ENCODE measurements around the gene GADD45GIP1. TPM values are rescaled to one million over a fixed set of nuclear protein-coding genes. Genes with fewer than 3 reads are reported as not detected.

The GADD45GIP1 gene
- total RNA-seq, 1 donor, result 15.2 TPM

DNA sequence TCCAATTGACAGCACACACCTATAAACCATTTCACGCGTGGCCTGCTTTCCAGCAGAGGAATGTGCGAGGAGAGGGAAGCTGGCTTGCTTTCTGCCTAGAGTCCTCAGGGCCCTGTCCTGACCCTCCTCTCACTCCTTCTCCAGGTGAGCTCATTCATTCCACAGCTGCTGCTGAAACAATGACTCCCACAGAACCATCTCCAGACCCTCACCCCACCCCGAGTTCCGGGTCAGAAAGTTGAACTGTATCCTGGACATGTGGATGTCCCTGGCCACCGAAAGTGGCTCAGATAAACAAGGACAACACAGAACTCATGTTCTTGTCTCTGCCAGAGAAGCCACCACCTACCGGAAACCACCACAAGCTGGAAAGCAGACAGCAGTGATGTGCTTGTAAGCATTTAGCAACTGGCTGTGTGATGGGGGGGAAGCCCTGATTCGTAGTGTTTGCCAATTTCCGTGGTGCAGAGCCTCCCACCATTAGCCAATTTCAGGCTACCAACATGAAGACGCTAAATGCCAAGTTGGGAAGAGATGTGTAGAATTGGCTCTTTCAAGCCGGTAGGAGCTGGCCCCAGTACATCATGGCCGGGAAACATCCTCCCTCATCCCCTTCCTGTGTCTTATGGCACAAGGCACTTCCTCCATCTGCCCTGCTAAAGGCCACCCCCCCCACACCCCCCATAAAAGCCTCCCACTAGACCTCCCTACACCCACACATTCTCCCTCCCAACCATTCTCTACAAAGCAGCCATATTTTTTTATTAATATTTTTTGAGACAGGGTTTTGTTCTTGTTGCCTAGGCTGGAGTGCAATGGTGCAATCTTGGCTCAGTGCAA, 43.0 kb downstream of the GADD45GIP1 start:
- H3K27me3 ChIP-seq (ENCODE audit: insufficient read depth, low read length), result peaks cover 6% of the 10 kb centered on the region
- TF ChIP-seq, protein P1, sequence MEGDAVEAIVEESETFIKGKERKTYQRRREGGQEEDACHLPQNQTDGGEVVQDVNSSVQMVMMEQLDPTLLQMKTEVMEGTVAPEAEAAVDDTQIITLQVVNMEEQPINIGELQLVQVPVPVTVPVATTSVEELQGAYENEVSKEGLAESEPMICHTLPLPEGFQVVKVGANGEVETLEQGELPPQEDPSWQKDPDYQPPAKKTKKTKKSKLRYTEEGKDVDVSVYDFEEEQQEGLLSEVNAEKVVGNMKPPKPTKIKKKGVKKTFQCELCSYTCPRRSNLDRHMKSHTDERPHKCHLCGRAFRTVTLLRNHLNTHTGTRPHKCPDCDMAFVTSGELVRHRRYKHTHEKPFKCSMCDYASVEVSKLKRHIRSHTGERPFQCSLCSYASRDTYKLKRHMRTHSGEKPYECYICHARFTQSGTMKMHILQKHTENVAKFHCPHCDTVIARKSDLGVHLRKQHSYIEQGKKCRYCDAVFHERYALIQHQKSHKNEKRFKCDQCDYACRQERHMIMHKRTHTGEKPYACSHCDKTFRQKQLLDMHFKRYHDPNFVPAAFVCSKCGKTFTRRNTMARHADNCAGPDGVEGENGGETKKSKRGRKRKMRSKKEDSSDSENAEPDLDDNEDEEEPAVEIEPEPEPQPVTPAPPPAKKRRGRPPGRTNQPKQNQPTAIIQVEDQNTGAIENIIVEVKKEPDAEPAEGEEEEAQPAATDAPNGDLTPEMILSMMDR (IDR thresholded peaks at IDR 0.05; ENCODE audit: extremely low read depth, low read depth, low read length), result no peak
- no peaks in the 10 kb centered on the region for H3K36me3 ChIP-seq (ENCODE audit: insufficient read depth, low read length)
- peaks cover 20% of the 10 kb centered on the region for H3K4me1 ChIP-seq (ENCODE audit: insufficient read depth, low read length)
- no peaks in the 10 kb centered on the region for H4K20me1 ChIP-seq (ENCODE audit: insufficient read depth, low read length)
- no peak overlapping the region for H3K4me3 ChIP-seq (ENCODE audit: insufficient read depth, low read length)
- no peak overlapping the region for H3K4me2 ChIP-seq (ENCODE audit: insufficient read depth, low read length)
- no peaks in the 10 kb centered on the region for H3K9me3 ChIP-seq (ENCODE audit: low read depth, low read length)
- no peak overlapping the region for H3K27ac ChIP-seq (ENCODE audit: low read depth, low read length)
- no peaks in the 10 kb centered on the region for H3K79me2 ChIP-seq (ENCODE audit: insufficient read depth, low read length)
- H2AFZ ChIP-seq (ENCODE audit: low read length), result peak overlapping the region; percentile 40
- peak; percentile 67 for DNase-seq (ENCODE audit: insufficient read length, low spot score, missing footprints)

DNA sequence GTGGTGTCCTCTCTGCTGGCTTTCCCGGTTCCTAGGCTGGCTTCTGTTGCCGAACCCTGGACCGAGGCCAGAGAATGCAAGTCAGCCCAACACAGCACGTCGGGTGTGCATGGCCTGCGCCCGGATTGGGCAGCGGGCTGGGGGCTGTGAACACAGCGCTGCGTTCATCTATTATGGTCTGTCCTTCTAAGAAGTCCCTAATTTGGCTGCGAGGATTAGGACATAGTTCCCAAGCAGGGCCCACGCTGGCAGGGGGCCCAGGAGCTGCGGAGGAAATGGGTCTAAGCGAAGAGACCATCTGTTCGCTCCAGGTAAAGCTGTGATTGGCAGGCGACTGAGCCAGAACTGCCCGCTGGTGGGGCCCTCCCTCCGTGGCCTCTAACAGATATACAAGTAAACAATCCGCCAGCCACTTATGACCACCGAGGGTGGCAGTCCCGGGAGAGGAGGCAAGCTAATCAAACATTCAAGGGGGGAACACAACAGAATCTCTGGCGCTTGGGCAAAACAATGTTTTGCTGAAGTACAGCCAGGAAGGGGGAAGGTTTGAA, 43.9 kb downstream of the GADD45GIP1 start:
- Histone ChIP-seq H3K27ac (ENCODE audit: low read depth, low read length) (no peak overlapping the region), H3K4me3 (ENCODE audit: insufficient read depth, low read length) (peak overlapping the region; percentile 45), H3K9me3 (ENCODE audit: low read depth, low read length) (no peaks in the 10 kb centered on the region), H4K20me1 (ENCODE audit: insufficient read depth, low read length) (no peaks in the 10 kb centered on the region), H3K4me1 (ENCODE audit: insufficient read depth, low read length) (peaks cover 17% of the 10 kb centered on the region), H3K79me2 (ENCODE audit: insufficient read depth, low read length) (no peaks in the 10 kb centered on the region), H3K36me3 (ENCODE audit: insufficient read depth, low read length) (no peaks in the 10 kb centered on the region), H2AFZ (ENCODE audit: low read length) (peak overlapping the region; percentile 73), H3K27me3 (ENCODE audit: insufficient read depth, low read length) (peaks cover 6% of the 10 kb centered on the region), H3K4me2 (ENCODE audit: insufficient read depth, low read length) (peak overlapping the region; percentile 77)
- peak; percentile 77 for DNase-seq (ENCODE audit: insufficient read length, low spot score, missing footprints)
- TF ChIP-seq, protein P1 (IDR thresholded peaks at IDR 0.05; ENCODE audit: extremely low read depth, low read depth, low read length), result no peak

DNA sequence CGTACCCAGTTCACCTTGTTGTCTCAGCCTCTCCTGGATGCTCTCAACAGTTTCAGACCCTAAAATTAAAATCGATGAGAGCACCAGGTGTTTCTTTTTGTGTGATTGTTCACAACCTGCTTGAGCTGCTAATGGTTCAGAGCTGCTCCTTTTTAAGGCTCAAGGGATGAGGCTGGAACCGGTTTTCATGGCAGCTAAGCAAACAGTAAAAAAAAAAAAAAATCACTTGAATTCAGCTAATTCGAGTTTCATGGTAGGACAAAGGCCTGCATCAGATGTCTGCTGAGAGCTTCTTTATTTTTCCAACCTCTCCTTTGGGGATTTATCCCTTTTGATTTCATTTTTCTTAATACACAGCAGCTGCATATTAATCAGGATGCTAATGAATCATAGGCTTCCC, 44.5 kb downstream of the GADD45GIP1 start:
- Histone ChIP-seq H3K4me3 (ENCODE audit: insufficient read depth, low read length) (peak overlapping the region; percentile 45), H3K36me3 (ENCODE audit: insufficient read depth, low read length) (no peaks in the 10 kb centered on the region), H3K27me3 (ENCODE audit: insufficient read depth, low read length) (peaks cover 6% of the 10 kb centered on the region), H3K9me3 (ENCODE audit: low read depth, low read length) (no peaks in the 10 kb centered on the region), H4K20me1 (ENCODE audit: insufficient read depth, low read length) (no peaks in the 10 kb centered on the region), H3K27ac (ENCODE audit: low read depth, low read length) (no peak overlapping the region), H3K4me1 (ENCODE audit: insufficient read depth, low read length) (peaks cover 17% of the 10 kb centered on the region), H3K79me2 (ENCODE audit: insufficient read depth, low read length) (no peaks in the 10 kb centered on the region), H3K4me2 (ENCODE audit: insufficient read depth, low read length) (peak overlapping the region; percentile 77), H2AFZ (ENCODE audit: low read length) (peak overlapping the region; percentile 73)
- DNase-seq (ENCODE audit: insufficient read length, low spot score, missing footprints), result peak; percentile 19
- TF ChIP-seq, protein P1 (IDR thresholded peaks at IDR 0.05; ENCODE audit: extremely low read depth, low read depth, low read length), result no peak

DNA sequence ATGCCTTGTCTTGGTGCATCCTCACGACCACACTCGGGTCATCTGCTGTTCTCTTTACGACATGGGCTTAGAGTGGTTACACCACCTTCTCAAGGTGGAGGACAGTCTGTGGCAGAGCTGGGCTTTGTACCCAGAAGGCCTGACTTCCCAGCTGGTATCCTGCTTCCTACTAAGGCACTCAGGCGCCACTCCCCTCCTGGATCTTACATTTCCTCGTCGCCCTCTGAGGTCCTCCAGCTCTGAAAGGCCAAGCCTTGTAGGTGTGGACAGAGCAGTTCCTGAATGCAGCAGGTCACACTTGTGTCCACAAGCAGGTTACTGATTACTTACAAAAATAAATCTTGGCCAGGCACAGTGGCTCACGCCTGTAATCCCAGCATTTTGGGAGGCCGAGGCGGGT, 49.9 kb downstream of the GADD45GIP1 start:
- Histone ChIP-seq H2AFZ (ENCODE audit: low read length) (no peak overlapping the region), H3K27me3 (ENCODE audit: insufficient read depth, low read length) (no peaks in the 10 kb centered on the region), H3K36me3 (ENCODE audit: insufficient read depth, low read length) (no peaks in the 10 kb centered on the region), H3K4me3 (ENCODE audit: insufficient read depth, low read length) (no peak overlapping the region), H3K9me3 (ENCODE audit: low read depth, low read length) (no peaks in the 10 kb centered on the region), H3K79me2 (ENCODE audit: insufficient read depth, low read length) (no peaks in the 10 kb centered on the region), H3K4me2 (ENCODE audit: insufficient read depth, low read length) (no peak overlapping the region), H4K20me1 (ENCODE audit: insufficient read depth, low read length) (no peaks in the 10 kb centered on the region), H3K27ac (ENCODE audit: low read depth, low read length) (no peak overlapping the region), H3K4me1 (ENCODE audit: insufficient read depth, low read length) (no peaks in the 10 kb centered on the region)
- DNase-seq (ENCODE audit: insufficient read length, low spot score, missing footprints), result peak; percentile 54
- TF ChIP-seq, protein P1 (IDR thresholded peaks at IDR 0.05; ENCODE audit: extremely low read depth, low read depth, low read length), result no peak

Data from osteoblast (primary cell).